ENCODE measurements around the gene ARHGAP27.

Gene ARHGAP27

DNA sequence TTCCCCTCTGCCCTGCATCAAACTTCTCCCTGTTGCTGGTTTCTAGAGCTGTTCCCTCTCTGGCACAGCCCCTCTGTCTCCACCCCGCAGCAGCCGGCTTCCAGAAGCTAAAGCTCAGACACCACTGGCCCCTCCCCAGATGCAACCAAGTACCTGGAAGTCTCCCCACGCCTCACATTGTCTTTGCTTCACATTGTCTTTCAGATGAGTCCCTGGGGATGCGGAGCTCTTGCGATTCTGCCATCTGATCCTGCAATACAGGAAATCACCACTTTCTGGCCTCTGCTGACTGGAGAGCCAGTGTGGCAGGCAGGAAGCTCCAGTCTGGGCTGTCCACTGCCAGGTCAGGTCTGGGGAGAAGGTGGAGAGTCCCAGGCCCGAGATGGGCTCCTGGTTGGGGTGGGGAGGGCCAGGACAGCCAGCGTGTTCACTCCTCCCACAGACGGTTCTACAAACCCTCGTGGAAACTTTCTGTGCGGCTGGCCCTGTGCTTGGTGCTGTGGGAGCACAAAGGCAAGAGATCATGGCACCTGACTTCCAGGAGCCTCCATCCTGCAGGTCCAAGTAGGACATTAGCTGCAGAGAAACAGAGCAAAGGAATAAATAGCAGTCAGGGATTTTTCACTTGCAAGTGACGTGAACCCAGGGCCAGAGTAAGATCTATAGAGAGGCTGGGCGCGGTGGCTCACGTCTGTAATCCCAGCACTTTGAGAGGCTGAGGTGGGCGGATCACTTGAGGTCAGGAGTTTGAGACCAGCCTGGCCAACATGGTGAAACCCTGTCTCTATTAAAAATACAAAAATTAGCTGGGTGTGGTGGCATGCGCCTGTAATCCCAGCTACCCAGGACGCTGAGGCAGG is 67.9 kb downstream of the ARHGAP27 start:
- H3K4me3 ChIP-seq (replicated peaks in 1 of 2; ENCODE audit: low read depth in 2 of 2, low read length in 2 of 2) = no peak overlapping the region
- peak; percentile 55 to 84 for DNase-seq (ENCODE audit: low read depth in 2 of 2)

DNA sequence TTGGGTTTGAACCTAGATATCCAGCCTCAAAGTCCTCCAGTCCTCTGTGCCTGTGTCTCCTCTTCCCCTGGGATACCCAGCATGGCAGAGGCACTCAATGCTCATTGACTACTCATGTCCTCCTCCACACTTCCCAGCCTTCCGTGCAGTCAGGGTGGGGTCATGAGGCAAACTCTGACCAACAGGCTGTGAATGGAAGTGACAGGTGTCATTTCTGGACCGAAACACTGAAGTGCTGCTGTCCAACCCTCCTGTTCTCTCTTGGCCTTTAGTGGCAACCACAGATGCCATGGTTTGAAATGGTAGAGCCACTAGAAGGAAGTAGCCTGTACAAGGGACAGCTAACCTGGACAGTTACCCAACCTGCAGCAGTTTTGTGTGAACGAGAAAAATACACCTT is 69.2 kb downstream of the ARHGAP27 start:
- DNase-seq (ENCODE audit: low read depth in 2 of 2) = no peak
- TF ChIP-seq, protein P1, sequence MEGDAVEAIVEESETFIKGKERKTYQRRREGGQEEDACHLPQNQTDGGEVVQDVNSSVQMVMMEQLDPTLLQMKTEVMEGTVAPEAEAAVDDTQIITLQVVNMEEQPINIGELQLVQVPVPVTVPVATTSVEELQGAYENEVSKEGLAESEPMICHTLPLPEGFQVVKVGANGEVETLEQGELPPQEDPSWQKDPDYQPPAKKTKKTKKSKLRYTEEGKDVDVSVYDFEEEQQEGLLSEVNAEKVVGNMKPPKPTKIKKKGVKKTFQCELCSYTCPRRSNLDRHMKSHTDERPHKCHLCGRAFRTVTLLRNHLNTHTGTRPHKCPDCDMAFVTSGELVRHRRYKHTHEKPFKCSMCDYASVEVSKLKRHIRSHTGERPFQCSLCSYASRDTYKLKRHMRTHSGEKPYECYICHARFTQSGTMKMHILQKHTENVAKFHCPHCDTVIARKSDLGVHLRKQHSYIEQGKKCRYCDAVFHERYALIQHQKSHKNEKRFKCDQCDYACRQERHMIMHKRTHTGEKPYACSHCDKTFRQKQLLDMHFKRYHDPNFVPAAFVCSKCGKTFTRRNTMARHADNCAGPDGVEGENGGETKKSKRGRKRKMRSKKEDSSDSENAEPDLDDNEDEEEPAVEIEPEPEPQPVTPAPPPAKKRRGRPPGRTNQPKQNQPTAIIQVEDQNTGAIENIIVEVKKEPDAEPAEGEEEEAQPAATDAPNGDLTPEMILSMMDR (IDR thresholded peaks at IDR 0.05; ENCODE audit: low read depth, low read length) = no peak
- H3K4me3 ChIP-seq (replicated peaks in 1 of 2; ENCODE audit: low read depth in 2 of 2, low read length in 2 of 2) = no peak overlapping the region

More for the DNA sequence above, 67.9 kb downstream of the ARHGAP27 start:
- TF ChIP-seq, protein P1 (IDR thresholded peaks at IDR 0.05; ENCODE audit: low read depth, low read length) = no peak

DNA sequence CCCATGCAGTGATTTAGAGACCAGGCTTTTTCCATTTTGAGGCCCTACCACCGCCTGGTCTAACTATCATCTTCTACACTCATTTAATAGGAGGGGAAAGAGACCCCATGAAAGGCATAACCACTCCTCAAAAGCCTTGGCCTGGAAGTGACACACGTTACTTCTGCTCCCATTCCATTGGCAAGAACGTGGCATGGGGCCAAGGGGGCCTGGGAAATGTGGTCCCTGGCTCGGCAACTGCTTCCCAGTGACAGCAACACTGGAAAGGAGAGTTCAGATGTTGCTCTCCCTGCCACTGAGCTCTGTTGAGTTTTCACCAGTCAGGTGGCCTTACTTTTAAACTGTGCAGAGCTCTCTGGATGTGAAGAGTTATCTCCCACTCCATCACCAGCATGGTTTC is 70.7 kb downstream of the ARHGAP27 start:
- TF ChIP-seq, protein P1 (IDR thresholded peaks at IDR 0.05; ENCODE audit: low read depth, low read length) = no peak
- H3K4me3 ChIP-seq (replicated peaks in 1 of 2; ENCODE audit: low read depth in 2 of 2, low read length in 2 of 2) = no peak overlapping the region
- no peak for DNase-seq (ENCODE audit: low read depth in 2 of 2)

DNA sequence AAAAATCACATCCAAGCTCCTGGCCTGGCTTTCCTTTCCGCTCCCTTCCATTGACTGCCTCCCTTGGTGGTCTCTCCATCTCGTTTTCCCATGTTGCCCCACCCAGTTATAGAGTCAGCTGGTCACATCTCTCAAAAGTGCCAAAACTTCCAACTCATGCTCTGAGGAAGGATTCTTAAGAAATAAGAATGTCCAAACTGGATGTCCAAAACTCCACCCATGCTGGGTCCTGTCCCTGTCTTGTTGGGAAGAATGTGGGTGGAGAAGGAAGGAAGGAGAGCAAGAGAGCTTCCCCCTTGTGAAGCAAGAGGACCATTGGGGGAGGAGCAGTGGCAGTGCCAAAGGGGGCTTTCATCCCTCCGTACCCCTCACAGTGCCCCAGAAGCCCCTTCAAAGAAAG is 71.2 kb downstream of the ARHGAP27 start:
- TF ChIP-seq, protein P1 (IDR thresholded peaks at IDR 0.05; ENCODE audit: low read depth, low read length) = no peak
- H3K4me3 ChIP-seq (replicated peaks in 1 of 2; ENCODE audit: low read depth in 2 of 2, low read length in 2 of 2) = no peak overlapping the region
- no peak for DNase-seq (ENCODE audit: low read depth in 2 of 2)

DNA sequence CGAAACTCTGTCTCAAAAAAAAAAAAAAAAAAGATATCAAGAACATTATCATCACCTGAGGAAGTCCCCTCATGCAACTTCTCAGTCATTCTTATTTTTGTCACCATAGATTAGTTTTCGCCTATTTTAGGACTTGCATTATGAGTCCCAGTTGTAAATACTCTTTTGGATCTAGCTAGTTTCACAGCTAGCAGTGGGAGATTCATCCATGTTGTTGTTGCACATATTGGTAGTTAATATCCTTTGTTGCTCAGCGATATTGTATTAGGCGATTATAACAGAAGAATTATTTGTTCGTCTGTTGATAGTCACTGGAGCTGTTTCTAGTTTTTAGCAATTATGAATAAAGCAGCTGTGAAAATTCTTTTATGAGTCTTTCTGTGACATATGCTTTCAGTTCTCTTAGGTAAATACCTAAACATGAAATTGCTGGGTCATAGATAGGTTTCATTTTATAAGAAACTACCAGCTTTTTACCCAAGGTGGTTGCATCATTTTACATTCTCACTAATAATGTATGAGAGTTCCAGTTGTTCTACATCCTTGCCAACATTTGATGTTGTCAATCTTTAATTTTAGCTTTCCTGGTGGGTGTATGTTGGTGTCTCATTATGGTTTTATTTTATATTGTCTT is 75.2 kb downstream of the ARHGAP27 start:
- no peak for DNase-seq (ENCODE audit: low read depth in 2 of 2)
- TF ChIP-seq, protein P1 (IDR thresholded peaks at IDR 0.05; ENCODE audit: low read depth, low read length) = no peak
- no peak overlapping the region for H3K4me3 ChIP-seq (replicated peaks in 1 of 2; ENCODE audit: low read depth in 2 of 2, low read length in 2 of 2)

DNA sequence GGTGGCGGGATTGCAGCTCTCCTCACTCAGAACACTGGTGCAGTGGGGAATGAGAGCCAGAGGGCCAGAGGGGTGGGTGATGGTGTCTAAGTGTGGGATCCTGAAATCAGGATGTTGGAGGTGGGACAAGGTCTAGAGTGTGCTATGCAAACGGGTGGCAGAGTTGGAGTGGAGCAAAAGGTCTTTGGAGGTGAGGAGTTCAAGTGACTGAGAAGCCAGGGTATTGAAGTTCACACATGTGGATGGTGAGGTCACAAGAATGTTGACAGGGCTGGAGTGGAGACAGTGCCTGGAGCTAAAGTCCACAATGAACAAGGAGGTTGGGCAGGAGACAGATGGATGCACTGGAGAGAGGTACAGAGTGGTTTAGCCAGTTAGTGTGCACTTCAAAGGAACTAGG is 77.6 kb downstream of the ARHGAP27 start:
- no peak overlapping the region for H3K4me3 ChIP-seq (replicated peaks in 1 of 2; ENCODE audit: low read depth in 2 of 2, low read length in 2 of 2)
- no peak for DNase-seq (ENCODE audit: low read depth in 2 of 2)
- TF ChIP-seq, protein P1 (IDR thresholded peaks at IDR 0.05; ENCODE audit: low read depth, low read length) = no peak
